ENCODE measurements around the gene ATG16L1.
"Not testable (repeated sequence)": the region's sequence is repeated elsewhere in the genome, so short reads cannot be mapped to it uniquely, and the experiment has no call there.

Gene ATG16L1

DNA sequence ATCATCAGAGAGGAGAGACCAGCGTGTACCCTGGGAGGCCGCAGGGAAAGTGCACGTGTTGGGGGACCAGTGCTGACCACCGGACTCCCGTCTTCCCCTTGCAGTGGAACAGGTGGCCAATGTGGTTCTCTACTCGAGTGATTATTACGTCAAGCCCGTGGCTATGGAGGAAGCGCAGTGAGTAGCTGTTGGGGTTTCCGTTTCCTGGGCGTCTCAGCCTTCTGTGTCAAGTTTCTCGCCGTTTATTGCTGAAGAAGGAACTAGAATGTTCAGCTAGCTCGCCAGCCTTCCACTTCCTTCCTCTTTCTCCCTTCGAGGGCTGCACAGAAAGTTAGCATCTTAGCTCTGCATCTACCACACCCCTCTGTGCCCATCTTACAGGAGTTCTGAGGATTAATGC is 80.1 kb downstream of the ATG16L1 start:
- peak; percentile 63 for DNase-seq (ENCODE audit: low read depth)

DNA sequence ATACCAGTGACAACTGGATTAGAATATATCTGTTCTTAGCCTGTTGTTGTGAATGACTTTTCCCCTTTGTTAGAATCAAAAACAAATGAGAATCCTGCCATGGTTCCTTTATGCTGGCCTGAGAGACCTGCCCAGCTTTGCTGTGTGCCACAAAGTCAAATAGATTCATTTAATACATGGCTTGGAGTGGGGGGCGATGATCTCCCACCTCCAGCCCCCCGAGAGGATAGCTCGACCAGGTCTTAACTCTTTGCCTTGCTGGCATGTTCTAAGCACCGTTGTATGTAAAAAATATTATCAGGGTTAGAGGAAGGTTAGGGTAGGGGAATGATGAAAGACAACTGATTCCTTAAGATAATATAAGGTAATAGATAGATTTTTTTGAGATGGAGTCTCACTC is 80.7 kb downstream of the ATG16L1 start:
- DNase-seq (ENCODE audit: low read depth) = no peak

DNA sequence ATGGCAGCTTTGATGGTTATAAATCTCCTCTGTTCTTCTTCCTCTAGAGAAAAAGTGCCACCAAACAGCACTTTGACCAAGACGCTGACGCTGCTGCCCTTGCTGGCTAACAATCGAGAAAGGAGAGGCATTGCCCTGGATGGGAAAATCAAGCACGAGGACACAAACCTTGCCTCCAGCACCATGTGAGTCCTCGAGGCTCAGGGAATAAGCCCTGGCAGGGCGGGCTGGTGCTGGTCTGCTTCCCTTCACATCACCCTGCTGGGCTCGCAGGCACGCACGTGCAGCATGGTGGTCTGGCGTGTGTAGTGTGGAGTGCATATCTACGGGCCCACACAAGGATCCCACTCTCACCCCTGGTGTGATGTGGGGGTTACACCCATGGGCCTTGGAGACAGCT is 83.4 kb downstream of the ATG16L1 start:
- DNase-seq (ENCODE audit: low read depth) = no peak

DNA sequence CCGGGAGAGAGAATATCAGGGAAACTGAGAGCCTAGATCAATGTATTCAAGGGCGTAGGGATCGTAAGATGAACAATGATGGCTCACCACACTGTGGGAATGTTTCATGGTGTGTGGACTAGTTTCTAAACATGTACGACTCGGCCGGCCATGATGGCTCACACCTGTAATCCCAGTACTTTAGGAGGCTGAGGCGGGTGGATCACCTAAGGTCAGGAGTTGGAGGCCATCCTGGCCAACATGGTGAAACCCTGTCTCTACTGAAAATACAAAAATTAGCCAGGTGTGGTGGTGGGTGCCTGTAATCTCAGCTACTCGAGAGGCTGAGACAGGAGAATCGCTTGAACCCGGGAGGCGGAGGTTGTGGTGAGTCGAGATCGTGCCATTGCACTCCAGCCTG is 84.6 kb downstream of the ATG16L1 start:
- not testable (repeated sequence) for DNase-seq (ENCODE audit: low read depth)

DNA sequence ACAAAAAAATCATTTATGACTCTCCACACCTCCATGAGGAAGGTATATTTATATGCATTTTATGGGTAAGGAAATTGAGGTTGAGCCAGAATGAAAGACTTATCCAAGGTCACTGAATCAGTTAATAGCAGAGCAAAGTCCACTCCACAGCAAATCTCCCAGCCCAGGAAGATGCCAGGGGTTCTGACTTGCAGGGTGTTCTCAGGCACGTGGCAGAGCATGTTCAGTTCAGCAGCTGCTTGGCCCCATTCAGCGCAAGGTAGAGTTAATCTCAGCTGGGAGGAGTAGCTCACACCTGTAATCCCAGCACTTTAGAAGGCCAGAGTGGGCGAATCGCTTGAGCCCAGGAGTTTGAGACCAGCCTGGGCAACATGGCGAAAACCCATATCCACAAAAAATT is 85.1 kb downstream of the ATG16L1 start:
- DNase-seq (ENCODE audit: low read depth) = no peak

DNA sequence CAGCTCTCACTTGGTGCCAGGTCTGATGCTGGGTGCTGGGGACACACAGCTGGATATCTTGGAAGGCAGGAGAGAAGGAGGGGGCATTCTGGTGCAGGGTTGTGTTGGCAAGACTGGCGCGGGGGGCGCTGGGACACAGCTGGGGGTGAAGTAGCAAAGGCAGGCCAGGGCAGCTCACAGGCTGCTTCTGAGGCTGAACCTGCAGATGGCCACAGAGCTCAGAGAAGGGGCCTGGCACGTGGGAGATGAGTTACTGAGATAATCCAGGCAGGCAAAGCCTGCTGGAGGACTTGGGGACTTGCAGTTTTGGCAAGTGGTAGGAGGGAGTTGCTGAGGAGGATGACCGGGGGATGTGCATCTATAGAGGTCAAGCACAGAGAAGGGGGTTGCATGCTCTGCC is 86.6 kb downstream of the ATG16L1 start:
- no peak for DNase-seq (ENCODE audit: low read depth)

DNA sequence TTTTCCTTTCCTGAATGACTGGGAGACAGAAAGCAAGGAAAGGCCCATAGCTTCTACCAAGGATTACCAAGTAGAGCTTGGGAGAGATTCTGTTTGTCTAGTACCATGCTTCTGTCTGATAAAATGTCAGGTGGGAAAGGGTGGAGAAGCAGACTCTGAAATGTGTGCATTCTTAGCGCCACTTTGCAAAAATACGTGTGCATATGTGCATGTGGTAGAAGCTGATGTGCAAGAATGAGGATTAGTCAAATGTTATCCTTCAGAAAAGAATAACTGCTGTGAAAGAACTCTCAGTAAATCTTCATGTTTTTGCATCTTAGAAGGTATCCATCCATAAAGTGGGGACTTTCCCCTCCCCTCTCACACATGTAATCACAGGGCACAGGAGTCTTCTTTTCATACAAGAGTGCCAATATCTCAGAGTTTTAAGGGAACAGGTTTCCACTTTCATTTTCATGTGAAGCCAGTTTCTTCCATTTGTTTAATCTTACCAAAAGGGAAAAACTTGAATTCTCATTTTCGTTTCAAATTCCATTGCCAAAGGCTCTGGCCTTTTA is 87.4 kb downstream of the ATG16L1 start:
- DNase-seq (ENCODE audit: low read depth) = no peak

DNA sequence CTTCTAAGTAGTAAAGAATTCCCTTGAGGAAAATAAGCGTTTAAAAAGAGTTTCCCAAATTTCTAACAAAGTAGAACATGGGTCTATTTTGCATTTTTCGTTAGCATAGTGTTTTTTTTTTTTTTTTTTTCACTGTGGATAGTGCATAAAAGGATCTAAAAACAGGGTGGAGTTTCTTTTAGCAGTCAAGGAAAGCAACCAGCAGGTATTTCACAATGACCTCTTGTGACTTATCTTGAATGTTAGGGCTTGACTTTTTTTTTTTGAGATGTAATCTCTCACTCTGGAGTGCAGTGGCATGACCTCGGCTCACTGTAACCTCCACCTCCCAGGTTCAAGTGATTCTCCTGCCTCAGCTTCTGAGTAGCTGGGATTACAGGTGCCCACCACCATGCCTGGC is 88.0 kb downstream of the ATG16L1 start:
- no peak for DNase-seq (ENCODE audit: low read depth)

DNA sequence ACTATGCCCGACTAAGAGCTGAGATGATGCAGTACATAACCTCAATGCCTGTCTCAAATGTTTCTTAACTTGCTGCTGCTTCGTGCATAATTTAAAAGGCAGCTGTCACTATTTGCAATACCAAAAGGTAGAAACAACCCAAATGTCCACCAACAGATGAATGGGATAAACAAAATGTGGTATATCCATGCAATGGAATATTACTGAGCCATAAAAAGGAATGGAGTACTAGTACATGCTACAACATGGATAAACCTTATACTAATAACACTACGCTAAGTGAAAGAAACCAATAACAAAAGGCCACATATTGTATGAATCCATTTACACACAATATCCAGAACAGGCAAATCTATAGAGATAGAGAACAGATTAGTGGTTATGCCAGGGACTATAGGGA is 89.8 kb downstream of the ATG16L1 start:
- no peak for DNase-seq (ENCODE audit: low read depth)

DNA sequence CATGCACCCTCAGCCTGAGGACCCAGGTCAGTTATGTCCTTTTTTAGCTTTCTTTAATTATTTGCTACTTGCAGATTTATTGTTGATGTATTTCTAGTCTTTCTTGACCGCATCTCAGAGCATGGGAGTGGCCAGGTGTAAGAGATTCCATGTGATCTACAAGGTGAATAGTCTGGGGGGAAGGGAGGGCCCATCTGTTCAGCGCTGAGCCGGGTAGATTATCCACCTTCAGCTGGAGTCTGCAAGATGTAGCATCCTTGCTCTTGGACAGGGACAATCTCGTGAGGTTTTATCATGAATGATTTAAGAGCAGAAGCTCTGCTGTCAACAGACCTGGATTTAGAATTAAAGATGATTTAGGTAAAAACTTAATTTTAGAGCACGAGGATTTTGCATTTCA is 90.8 kb downstream of the ATG16L1 start:
- no peak for DNase-seq (ENCODE audit: low read depth)

DNA sequence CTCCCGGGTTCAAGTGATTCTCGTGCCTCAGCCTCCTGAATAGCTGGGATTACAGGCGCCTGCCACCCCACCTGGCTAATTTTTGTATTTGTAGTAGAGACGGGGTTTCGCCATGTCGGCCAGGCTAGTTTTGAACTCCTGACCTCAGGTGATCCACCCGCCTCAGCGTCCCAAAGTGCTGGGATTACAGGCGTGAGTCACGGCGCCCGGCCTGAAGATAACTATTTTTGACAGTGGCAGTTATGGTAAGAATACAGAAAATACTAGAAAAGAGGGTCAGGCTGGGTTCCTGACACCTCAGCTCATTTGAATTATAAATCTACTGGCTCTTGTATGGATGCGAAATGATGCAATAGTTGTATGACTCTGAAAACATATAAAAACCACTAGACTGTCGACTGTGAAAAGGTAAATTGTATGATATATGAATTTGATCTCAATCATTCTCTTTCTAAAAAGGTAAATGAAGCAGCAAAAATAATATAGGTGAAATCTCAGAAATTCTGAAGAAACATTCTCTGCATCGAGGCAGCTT is 91.8 kb downstream of the ATG16L1 start:
- DNase-seq (ENCODE audit: low read depth) = no peak
